HUES48 (cell line): ENCODE data around the gene SECTM1.

Experiments
- H3K27ac ChIP-seq: one replicate; pipeline ENCODE4 v1.7.0; 2013; ENCODE audit warnings: low read depth, low read length, inconsistent platforms
- H3K27me3 ChIP-seq: 2 replicates; pipeline ENCODE4 v1.6.1; 2013; ENCODE audit warnings: mild to moderate bottlenecking, low read length; ENCODE audit not compliant: control insufficient read depth, insufficient read depth
- H3K36me3 ChIP-seq: 2 replicates; pipeline ENCODE4 v1.6.1; 2013; ENCODE audit warnings: low read length; ENCODE audit not compliant: control insufficient read depth, insufficient read depth
- H3K4me1 ChIP-seq: 2 replicates; pipeline ENCODE4 v1.6.1; 2013; ENCODE audit warnings: mild to moderate bottlenecking, low read length; ENCODE audit not compliant: control insufficient read depth, insufficient read depth
- H3K4me3 ChIP-seq: 2 replicates; pipeline ENCODE4 v1.5.1; 2013; ENCODE audit warnings: mild to moderate bottlenecking, low read depth, low read length
- H3K9ac ChIP-seq: 2 replicates; pipeline ENCODE4 v1.6.1; 2013; ENCODE audit warnings: mild to moderate bottlenecking, low read depth, low read length, moderate library complexity
- H3K9me3 ChIP-seq: 2 replicates; pipeline ENCODE4 v1.6.1; 2013; ENCODE audit warnings: low read length; ENCODE audit not compliant: control insufficient read depth, insufficient read depth

The SECTM1 gene

DNA sequence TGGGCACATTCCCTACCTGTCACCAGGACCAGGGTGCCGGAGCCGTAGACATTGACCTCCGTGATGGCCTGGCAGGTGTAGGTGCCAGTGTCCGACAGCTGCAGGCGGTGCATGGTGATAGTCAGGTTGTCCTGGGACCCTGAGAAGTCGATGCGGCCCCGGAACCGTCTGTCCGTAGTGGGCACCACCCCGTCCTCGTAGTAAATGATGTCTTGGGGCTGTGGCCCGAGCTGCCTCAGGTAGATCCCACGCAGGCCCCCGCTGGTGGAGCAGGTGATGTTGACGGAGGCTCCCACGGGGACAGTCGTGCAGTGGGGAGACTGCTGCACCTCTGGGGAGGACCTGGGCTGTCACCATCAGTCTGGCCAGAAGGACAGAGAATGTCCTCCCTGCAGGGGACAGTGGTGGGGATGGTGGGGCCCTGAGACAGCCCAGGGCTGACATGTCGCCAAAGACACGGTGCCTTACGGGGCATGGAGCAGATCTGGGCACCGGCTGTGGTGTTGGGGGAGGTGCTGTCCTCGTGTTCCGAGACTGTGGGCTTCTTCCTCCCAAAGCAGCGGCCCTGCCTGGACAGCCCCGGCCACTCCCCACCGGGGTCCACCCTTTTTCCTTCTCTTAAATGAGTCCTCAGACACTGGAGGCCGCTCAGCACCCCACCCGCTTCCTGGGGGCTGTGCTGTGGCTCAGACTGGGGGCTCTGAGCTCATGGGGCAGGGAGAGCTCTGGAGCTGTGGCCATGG lies 16.7 kb downstream of the SECTM1 start:
- no peaks in the 10 kb centered on the region for H3K27me3 ChIP-seq
- H3K4me3 ChIP-seq, result no peak overlapping the region
- H3K4me1 ChIP-seq, result 0 out of 2 replicates have a peak, but pooled peaks cover 4% of the 10 kb centered on the region
- H3K36me3 ChIP-seq, result no peaks in the 10 kb centered on the region
- H3K9ac ChIP-seq, result no peak overlapping the region
- no peaks in the 10 kb centered on the region for H3K9me3 ChIP-seq
- H3K27ac ChIP-seq, result no peak overlapping the region

DNA sequence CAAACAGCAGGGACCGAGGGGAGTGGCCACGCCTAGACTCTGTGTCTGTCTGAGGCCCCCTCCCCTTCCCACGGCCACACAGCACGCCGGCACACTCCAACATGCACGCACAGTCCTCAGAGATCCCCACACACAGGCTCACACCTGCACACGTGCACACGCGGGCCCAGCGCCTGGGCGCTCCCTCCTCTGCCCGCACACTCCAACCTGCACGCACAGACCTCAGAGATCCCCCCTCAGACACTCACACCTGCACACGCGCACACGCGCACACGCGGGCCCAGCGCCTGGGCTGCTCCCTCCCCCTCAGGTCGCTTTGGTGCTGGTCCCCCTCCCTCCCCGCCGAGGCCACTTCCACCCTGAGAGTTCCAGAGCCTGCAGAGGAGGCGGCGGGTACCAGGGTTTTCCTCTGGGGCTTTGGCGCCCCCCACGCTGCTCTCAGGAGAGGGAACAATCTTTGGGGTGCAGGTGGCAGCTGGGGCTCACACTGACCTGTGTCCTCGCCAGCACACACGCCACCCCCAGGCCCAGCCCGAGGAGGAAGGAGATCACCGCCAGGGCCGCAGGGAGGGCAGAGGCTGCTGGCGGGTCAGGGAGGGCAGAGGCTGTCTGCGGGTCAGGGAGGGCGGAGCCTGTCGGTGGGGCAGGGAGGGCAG lies 17.7 kb downstream of the SECTM1 start:
- Histone ChIP-seq H3K4me3 (peak overlapping the region; percentile 17; the same call in 1 of the 2 replicates), H3K36me3 (no peaks in the 10 kb centered on the region), H3K9ac (no peak overlapping the region), H3K27ac (no peak overlapping the region), H3K4me1 (0 out of 2 replicates have a peak, but pooled peaks cover 4% of the 10 kb centered on the region), H3K9me3 (no peaks in the 10 kb centered on the region), H3K27me3 (no peaks in the 10 kb centered on the region)

DNA sequence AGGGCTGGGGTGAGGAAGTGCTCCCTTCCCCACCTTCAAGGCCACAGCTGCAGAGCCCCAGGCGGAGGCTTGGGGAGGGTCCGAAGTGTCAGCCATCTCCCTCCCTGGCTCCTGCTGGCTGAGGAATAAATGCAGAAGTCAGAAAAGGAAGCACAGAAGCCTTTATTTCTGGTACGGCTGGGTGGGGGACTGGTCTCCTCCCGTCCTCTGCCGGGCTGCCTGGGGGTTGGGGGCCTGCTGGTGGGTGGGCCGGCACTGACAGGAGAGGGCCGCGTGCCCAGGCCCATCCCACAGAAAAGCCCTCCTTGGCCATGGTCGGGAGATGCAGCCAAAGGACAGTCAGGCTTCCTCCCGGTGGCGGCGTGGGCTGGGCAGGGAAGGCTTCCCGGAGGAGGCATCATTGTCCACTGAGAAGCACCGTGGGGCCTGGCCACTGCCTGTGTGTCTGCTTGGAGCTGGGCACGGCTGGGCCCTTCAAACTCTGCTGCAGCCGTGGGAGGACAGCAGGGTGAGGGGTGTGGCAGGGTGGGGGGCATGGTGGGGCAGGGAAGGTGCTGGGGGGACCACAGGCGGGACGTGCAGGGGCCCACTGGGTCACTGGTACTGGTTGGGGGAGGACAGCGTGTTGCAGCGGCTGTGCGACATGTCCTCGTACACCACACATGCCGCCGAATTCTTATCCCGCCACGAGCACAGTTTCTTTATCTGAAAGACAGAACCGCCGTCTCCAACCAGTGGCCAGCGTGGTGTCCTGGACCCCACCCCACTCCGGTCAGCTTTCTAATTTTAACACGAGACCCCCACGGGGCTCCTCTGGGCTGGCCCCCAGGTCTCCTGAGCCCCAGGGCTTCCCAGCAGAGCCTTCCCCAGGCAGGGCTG lies 18.6 kb downstream of the SECTM1 start:
- no peak overlapping the region for H3K4me3 ChIP-seq
- H3K9ac ChIP-seq, result no peak overlapping the region
- H3K36me3 ChIP-seq, result no peaks in the 10 kb centered on the region
- no peaks in the 10 kb centered on the region for H3K27me3 ChIP-seq
- H3K9me3 ChIP-seq, result no peaks in the 10 kb centered on the region
- no peak overlapping the region for H3K27ac ChIP-seq
- 0 out of 2 replicates have a peak, but pooled peaks cover 4% of the 10 kb centered on the region for H3K4me1 ChIP-seq

DNA sequence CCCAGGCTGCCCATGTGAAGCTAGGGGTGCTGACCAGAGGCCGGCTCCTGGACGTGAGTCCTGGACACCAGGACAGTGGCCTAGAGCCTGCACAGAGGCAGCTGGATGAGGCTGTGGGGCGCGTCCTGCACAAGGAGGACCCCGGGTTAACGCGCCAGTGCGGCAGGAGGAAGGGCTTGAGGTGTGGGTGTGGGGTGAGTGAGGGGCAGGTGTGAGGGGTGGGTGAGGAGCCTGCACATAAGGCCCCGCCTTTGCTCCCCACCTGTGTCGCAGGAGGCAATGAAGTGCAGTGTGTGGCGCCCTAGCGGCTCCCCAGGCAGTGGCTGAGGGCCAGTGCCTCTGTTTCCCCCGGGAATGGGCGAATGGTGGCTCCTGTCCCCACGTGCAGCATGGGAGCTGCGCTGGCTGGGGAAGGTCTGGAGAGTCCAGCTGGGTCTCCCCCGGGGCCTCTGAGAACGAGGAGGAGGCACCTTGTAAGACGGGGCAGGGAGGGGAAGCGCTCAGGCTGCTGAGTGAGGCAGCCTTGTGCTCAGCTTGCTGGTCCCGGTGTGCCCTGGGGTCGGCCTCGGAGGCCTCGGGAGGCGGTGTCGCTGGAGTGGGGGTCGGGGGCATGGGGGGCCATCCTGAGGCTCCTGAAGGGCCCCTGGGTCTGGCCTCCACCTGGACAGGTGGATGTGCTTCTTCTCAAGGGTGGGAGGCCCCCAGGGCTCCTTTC lies 19.4 kb downstream of the SECTM1 start:
- H3K27ac ChIP-seq, result no peak overlapping the region
- no peaks in the 10 kb centered on the region for H3K36me3 ChIP-seq
- H3K4me3 ChIP-seq, result no peak overlapping the region
- H3K9me3 ChIP-seq, result no peaks in the 10 kb centered on the region
- no peaks in the 10 kb centered on the region for H3K27me3 ChIP-seq
- H3K9ac ChIP-seq, result no peak overlapping the region
- H3K4me1 ChIP-seq, result 0 out of 2 replicates have a peak, but pooled peaks cover 4% of the 10 kb centered on the region

DNA sequence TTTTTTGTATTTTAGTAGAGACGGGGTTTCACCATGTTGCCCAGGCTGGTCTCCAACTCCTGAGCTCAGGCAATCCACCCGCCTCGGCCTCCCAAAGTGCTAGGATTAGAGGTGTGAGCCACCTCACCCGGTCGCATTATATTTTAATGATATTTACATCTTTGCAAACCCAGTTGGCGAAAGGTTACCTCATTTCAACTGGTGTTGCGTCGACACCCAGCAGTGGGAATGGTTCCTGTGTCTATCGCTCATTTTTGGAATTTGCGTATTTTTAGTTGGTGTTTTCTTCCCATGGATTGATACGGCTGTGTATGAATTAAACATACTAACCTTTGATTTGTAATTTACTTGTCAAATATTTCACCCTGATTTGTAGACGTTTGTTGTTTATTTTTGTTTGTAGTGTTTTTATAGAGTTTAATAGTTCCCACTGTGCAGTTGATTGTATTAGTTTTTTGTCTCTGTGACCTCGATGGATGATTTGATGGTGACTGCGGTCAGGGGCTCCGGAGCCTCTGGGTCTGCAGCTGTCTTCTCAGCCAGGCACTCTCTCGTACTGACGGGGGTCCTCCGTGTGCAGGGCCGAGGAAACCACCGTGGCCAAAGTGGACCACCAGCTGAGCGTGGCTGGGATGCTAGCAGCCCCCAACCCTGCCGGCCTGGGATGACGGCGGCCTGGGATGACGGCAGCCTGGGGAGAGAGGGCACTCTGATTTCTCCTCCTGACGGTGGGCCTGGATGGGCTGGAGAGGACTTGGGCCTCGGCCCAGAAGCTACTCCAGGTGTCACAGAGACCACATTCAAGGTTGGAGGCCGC lies 20.2 kb downstream of the SECTM1 start:
- no peaks in the 10 kb centered on the region for H3K36me3 ChIP-seq
- H3K4me3 ChIP-seq, result no peak overlapping the region
- 0 out of 2 replicates have a peak, but pooled peaks cover 4% of the 10 kb centered on the region for H3K4me1 ChIP-seq
- no peak overlapping the region for H3K27ac ChIP-seq
- H3K27me3 ChIP-seq, result no peaks in the 10 kb centered on the region
- H3K9ac ChIP-seq, result no peak overlapping the region
- no peaks in the 10 kb centered on the region for H3K9me3 ChIP-seq

DNA sequence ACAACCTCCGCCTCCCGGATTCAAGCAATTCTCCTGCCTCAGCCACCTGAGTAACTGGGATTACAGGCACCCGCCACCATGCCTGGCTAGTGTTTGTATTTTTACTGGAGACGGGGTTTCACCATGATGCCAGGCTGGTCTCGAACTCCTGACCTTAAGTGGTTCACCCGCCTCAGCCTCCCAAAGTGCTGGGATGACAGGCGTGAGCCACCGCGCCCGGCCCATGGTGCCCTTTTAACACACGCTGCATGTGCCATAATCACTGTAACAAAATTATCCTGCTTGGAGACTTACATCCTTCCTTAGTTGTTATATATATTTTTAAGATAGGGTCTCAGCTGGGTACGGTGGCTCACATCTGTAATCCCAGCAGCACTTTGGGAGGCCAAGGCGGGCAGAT lies 21.6 kb downstream of the SECTM1 start:
- Histone ChIP-seq H3K27me3 (no peaks in the 10 kb centered on the region), H3K27ac (no peak overlapping the region), H3K4me3 (no peak overlapping the region), H3K9me3 (no peaks in the 10 kb centered on the region), H3K9ac (no peak overlapping the region), H3K4me1 (no peaks in the 10 kb centered on the region), H3K36me3 (no peaks in the 10 kb centered on the region)

DNA sequence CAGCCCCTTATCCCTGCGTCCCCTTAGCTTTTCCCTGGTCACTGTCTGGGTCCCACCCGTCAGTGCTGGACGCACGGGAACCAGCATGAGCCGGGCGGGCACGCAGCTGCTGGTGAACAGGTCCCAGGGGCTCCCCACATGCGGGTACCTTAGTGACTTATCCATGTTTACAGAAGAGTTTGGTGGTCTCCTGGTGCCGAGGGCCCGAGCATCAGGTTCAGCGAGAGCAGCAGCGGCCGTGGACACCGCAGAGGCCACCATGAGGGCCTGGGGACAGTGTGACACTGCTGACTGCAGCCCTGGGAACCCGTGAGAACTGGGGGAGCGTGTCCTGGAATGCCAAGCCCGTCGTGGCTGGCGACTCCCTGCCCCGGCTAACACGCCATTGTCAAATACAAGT lies 22.7 kb downstream of the SECTM1 start:
- no peak overlapping the region for H3K4me3 ChIP-seq
- H3K9ac ChIP-seq, result no peak overlapping the region
- H3K9me3 ChIP-seq, result no peaks in the 10 kb centered on the region
- H3K4me1 ChIP-seq, result no peaks in the 10 kb centered on the region
- H3K36me3 ChIP-seq, result no peaks in the 10 kb centered on the region
- no peak overlapping the region for H3K27ac ChIP-seq
- H3K27me3 ChIP-seq, result no peaks in the 10 kb centered on the region

DNA sequence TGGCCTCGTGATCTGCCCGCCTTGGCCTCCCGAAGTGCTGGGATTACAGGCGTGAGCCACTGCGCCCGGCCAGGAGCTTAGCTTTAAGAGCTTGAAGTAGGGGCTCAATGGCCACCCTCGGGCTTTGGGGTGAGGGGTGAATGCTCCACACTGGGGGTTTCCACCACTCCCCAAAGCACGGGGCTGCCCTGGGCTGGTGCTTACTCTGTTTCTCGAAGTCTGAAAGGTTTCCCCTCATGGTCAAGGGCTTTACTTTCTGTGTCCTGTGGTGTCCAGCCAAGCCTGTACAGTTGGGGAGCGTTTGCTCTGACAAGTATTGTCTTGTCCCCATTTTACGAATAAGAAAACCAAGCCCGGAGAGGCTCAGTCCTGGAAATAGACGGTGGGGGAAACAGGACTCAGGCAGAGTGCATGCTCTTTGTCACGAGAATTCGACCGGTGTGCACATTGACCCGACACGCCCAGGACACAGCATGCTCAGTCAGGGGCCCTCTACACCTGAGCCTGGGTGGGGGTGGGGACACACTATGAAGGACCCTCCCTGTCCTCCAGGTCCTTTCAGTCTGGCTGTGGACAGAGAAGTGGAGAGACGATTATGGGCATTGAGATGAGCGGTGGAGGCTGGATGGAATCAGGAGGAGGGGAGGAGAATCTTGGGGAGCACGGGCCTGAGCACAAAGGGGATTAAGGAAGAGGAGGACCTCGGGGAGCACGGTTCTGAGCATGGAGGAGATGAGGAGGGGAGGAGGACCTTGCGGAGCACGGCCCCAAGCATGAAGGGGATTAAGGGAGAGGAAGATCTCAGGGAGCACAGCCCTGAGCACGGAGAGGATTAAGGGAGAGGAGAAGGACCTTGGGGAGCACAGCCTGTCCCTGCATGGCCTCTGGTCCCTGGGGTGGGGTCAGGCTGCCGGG lies 23.7 kb downstream of the SECTM1 start:
- Histone ChIP-seq H3K27ac (no peak overlapping the region), H3K27me3 (no peaks in the 10 kb centered on the region), H3K4me1 (no peaks in the 10 kb centered on the region), H3K9ac (no peak overlapping the region), H3K4me3 (no peak overlapping the region), H3K9me3 (no peaks in the 10 kb centered on the region), H3K36me3 (no peaks in the 10 kb centered on the region)

DNA sequence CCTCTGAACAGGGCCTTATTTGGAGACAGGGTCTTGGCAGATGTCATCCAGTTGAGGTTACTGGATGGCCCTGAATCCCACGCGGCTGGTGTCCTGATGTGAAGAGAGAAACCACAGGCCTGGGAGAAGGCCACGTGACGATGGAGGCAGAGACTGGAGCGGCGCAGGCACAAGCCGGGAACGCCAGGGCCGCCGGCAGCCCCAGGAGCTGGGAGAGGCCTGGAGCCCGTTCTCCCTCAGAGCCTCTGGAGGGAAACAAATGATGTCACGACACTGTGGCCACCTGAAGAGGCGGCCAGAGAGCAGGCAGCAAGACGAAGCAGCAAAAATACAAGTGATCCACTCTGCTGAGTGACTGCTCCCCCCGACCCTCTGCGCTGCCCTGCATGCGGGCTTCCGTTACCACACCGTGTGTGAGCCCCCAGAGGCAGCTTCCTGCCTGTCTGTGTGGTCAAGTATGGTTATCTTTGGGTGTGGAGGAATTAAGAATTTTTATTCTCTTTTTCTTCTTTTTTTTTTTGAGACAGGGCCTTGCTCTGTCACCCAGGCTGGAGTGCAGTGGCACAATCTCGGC lies 27.8 kb downstream of the SECTM1 start:
- Histone ChIP-seq H3K9me3 (no peaks in the 10 kb centered on the region), H3K4me1 (no peaks in the 10 kb centered on the region), H3K4me3 (no peak overlapping the region), H3K9ac (no peak overlapping the region), H3K27ac (no peak overlapping the region), H3K27me3 (no peaks in the 10 kb centered on the region), H3K36me3 (no peaks in the 10 kb centered on the region)
